Measurements from ENCODE around the gene ZNF33B.

ZNF33B gene

DNA sequence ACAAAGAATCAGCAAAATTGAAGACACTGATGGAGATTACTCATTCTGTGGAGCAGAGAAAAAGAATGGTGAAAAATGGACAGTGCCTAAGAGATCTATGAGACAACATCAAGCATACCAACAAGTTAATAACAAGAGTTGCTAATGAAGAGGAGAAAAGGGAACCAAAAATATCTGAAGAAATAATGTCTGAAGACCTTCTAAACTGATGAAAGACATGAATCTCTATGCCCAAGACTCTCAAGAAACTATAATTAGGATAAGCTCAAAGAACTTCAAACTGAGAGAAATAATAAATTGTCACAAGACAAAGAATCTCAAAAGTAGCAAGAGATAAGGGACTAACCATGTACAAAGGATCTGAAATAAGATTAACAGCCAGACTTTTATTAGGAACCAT, 93.4 kb downstream of the ZNF33B start:
- in situ Hi-C loops (cut with HindIII; ENCODE audit: low pct_unique_long_range_greater_than_20kb, low sequenced_read_pairs), result no loop called here
- no peak for DNase-seq (ENCODE audit: low read depth in 1 of 2, low spot score in 1 of 2)
- TF ChIP-seq JUND (IDR thresholded peaks at IDR 0.05; ENCODE audit: low read depth), result no peak

- in situ Hi-C loops (cut with HindIII; ENCODE audit: low pct_unique_long_range_greater_than_20kb, low sequenced_read_pairs), result no loop called here
- no peak for TF ChIP-seq JUND (IDR thresholded peaks at IDR 0.05; ENCODE audit: low read depth)
- peak in 1 of 2 experiments; percentile 78 for DNase-seq (ENCODE audit: low read depth in 1 of 2, low spot score in 1 of 2)
Observed at GRCh38 chr10:42543840-42544372, 94.5 kb downstream of the ZNF33B start.
